HEK293T (cell line): ENCODE data around the gene MGAT4B.

Experiments
- CTCF ChIA-PET: fragments of 350-600 bp; formaldehyde crosslinking; extraction: SDS; loops from one replicate; lab custom pipeline; 2021; ENCODE audit warnings: antibody characterized with exemption, inconsistent platforms; lab: Yijun Ruan, JAX
- POLR2A ChIA-PET: fragments of 350-600 bp; formaldehyde crosslinking; extraction: SDS; loops from one replicate; lab custom pipeline; 2020; ENCODE audit warnings: antibody characterized with exemption, inconsistent platforms; lab: Yijun Ruan, JAX
- DNase-seq: peaks from one replicate; pipeline ENCODE4 v3.0.0; 2012; ENCODE audit warnings: mixed read lengths; ENCODE audit errors: extremely low spot score
- ARNT ChIP-seq: fragments of 450-650 bp; IDR thresholded peaks from 2 replicates; pipeline ENCODE4 v1.6.1; 2017; ENCODE audit warnings: mild to moderate bottlenecking
- BHLHE40 ChIP-seq: fragments of 450-650 bp; IDR thresholded peaks from 2 replicates; pipeline ENCODE4 v1.6.1; 2016; ENCODE audit warnings: mild to moderate bottlenecking, moderate library complexity, borderline replicate concordance
- CTBP1 ChIP-seq: fragments of 450-650 bp; IDR thresholded peaks from 2 replicates; pipeline ENCODE4 v1.6.1; 2016; ENCODE audit warnings: borderline replicate concordance
- ELF4 ChIP-seq: fragments of 450-650 bp; IDR thresholded peaks from 2 replicates; pipeline ENCODE4 v1.6.1; 2017; ENCODE audit warnings: antibody characterized with exemption
- FOXA1 ChIP-seq: fragments of 450-650 bp; IDR thresholded peaks from 2 replicates; pipeline ENCODE4 v1.6.1; 2016; ENCODE audit warnings: mild to moderate bottlenecking
- FOXK2 ChIP-seq: fragments of 450-650 bp; IDR thresholded peaks from 2 replicates; pipeline ENCODE4 v1.6.1; 2016; ENCODE audit warnings: mild to moderate bottlenecking
- FOXM1 ChIP-seq: fragments of 450-650 bp; IDR thresholded peaks from 2 replicates; pipeline ENCODE4 v1.6.1; 2017; ENCODE audit warnings: mild to moderate bottlenecking, borderline replicate concordance
- HDGF ChIP-seq: fragments of 450-650 bp; IDR thresholded peaks from 2 replicates; pipeline ENCODE4 v1.6.1; 2017; ENCODE audit warnings: antibody characterized with exemption, borderline replicate concordance
- L3MBTL2 ChIP-seq: fragments of 450-650 bp; conservative IDR thresholded peaks from 2 replicates; pipeline ENCODE4 v1.6.1; 2016; ENCODE audit warnings: mild to moderate bottlenecking
- LEF1 ChIP-seq: fragments of 450-650 bp; IDR thresholded peaks from 2 replicates; pipeline ENCODE4 v1.6.1; 2017; ENCODE audit warnings: mild to moderate bottlenecking, borderline replicate concordance
- NFRKB ChIP-seq: fragments of 450-650 bp; IDR thresholded peaks from 2 replicates; pipeline ENCODE4 v1.6.1; 2016; ENCODE audit warnings: mild to moderate bottlenecking, moderate library complexity
- PKNOX1 ChIP-seq: fragments of 450-650 bp; IDR thresholded peaks from 2 replicates; pipeline ENCODE4 v1.6.1; 2016
- SP1 ChIP-seq: fragments of 450-650 bp; IDR thresholded peaks from 2 replicates; pipeline ENCODE4 v1.6.1; 2017
- SUZ12 ChIP-seq: fragments of 450-650 bp; IDR thresholded peaks from 2 replicates; pipeline ENCODE4 v1.6.1; 2016; ENCODE audit warnings: mild to moderate bottlenecking
- TARDBP ChIP-seq: fragments of 450-650 bp; IDR thresholded peaks from 2 replicates; pipeline ENCODE4 v1.6.1; 2016
- ZNF384 ChIP-seq: fragments of 450-650 bp; IDR thresholded peaks from 2 replicates; pipeline ENCODE4 v1.6.1; 2016

The MGAT4B gene

GRCh38 chr5:179764056-179764455 lies 42.6 kb downstream of the MGAT4B start:
- DNase-seq = no peak
- ChIA-PET CTCF (interaction anchor here (1.4 to 1.7 kb wide), 2 partner anchors 31 to 38 kb away, joined by 4 to 8 read pairs; no protein-coding TSS in a partner anchor), POLR2A (no interaction called here)
- no peak for TF ChIP-seq FOXA1
- TF ChIP-seq FOXM1 = no peak
- no peak for TF ChIP-seq LEF1
- no peak for TF ChIP-seq NFRKB
- no peak for TF ChIP-seq SP1
- TF ChIP-seq FOXK2 = no peak
- no peak for TF ChIP-seq ZNF384
- no peak for TF ChIP-seq ELF4
- no peak for TF ChIP-seq TARDBP
- TF ChIP-seq ARNT = no peak

GRCh38 chr5:179763215-179763945 lies 43.3 kb downstream of the MGAT4B start:
- ChIA-PET CTCF (interaction anchor here (0.6 to 1.9 kb wide), 14 partner anchors 9 to 711 kb away, joined by 3 to 9 read pairs (median 4); partner anchors contain the start of gene LTC4S), POLR2A (interaction anchor here (0.8 kb wide), 1 partner anchor 73 kb away, joined by 3 read pairs; no protein-coding TSS in a partner anchor)
- DNase-seq = peak; percentile 84
- TF ChIP-seq TARDBP = no peak
- peak; percentile 52; the same call in 1 of the 2 replicates for TF ChIP-seq ZNF384

GRCh38 chr5:179762781-179763176 lies 43.9 kb downstream of the MGAT4B start:
- CTCF ChIA-PET = interaction anchor here (0.5 to 1.9 kb wide), 16 partner anchors 9 to 711 kb away, joined by 3 to 9 read pairs (median 4); partner anchors contain the start of gene LTC4S
- TF ChIP-seq FOXK2 = no peak
- no peak for TF ChIP-seq LEF1
- no peak for TF ChIP-seq HDGF
- no peak for TF ChIP-seq FOXM1
- no peak for TF ChIP-seq SUZ12
- TF ChIP-seq TARDBP = no peak
- no peak for TF ChIP-seq ZNF384
- TF ChIP-seq ELF4 = no peak
- TF ChIP-seq FOXA1 = no peak
- TF ChIP-seq SP1 = no peak
- TF ChIP-seq BHLHE40 = no peak
- no peak for TF ChIP-seq NFRKB
- TF ChIP-seq ARNT = no peak
- TF ChIP-seq PKNOX1 = no peak
- TF ChIP-seq CTBP1 = no peak
- TF ChIP-seq L3MBTL2 = no peak
- POLR2A ChIA-PET = interaction anchor here (0.8 kb wide), 1 partner anchor 74 kb away, joined by 3 read pairs; no protein-coding TSS in a partner anchor
- DNase-seq = no peak

- DNase-seq = no peak
- POLR2A ChIA-PET = interaction anchor here (0.8 to 1.0 kb wide), 2 partner anchors 30 to 75 kb away, joined by 3 read pairs; partner anchors contain the start of gene MAML1
- TF ChIP-seq SUZ12 = no peak
- CTCF ChIA-PET = interaction anchor here (0.5 to 1.9 kb wide), 14 partner anchors 8 to 712 kb away, joined by 3 to 9 read pairs (median 3); partner anchors contain the start of gene LTC4S
Measured at GRCh38 chr5:179762079-179762780, 44.4 kb downstream of the MGAT4B start.

GRCh38 chr5:179759581-179760551 lies 46.8 kb downstream of the MGAT4B start:
- ChIA-PET POLR2A (no interaction called here), CTCF (no interaction called here)
- no peak for DNase-seq
- TF ChIP-seq SUZ12 (no peak), BHLHE40 (no peak), TARDBP (no peak), FOXM1 (no peak), HDGF (no peak), FOXA1 (no peak), NFRKB (no peak), ZNF384 (no peak), PKNOX1 (no peak), ARNT (no peak), ELF4 (no peak), LEF1 (no peak), SP1 (no peak), L3MBTL2 (no peak), FOXK2 (no peak), CTBP1 (no peak)
